Esophagus muscularis mucosa (tissue), 4 donors: ENCODE results near the gene FAM107B. TPM values are rescaled to one million over a fixed set of nuclear protein-coding genes. Genes with fewer than 3 reads are reported as not detected.

Experiments used
- DNase-seq: peaks from one replicate; pipeline ENCODE4 v3.0.0-alpha.2; 2017; ENCODE audit errors: extremely low spot score
- H3K27ac ChIP-seq, 4 donors: fragments of 200-600 bp; sonication (generic); replicated peaks in 1 of 4; 1 replicate in 3 of 4; 2 replicates in 1 of 4; pipeline ENCODE4 v1.5.1; 2016 to 2019; ENCODE audit warnings: mild to moderate bottlenecking in 1 of 4
- H3K27me3 ChIP-seq, 4 donors: fragments of 200-600 bp; sonication (generic); one replicate each; pipeline versions ENCODE4 v1.5.1 to v1.6.0; 2016 to 2019
- H3K36me3 ChIP-seq, 4 donors: fragments of 200-600 bp; sonication (generic); one replicate each; pipeline ENCODE4 v1.5.1; 2016 to 2019
- H3K4me1 ChIP-seq, 4 donors: fragments of 200-600 bp; sonication (generic); one replicate each; pipeline ENCODE4 v1.5.1; 2016 to 2019
- H3K4me3 ChIP-seq, 4 donors: fragments of 200-600 bp; sonication (generic); 1 replicate in 2 of 4; 2 replicates in 2 of 4; pipeline ENCODE4 v1.5.1; 2016 to 2019; ENCODE audit warnings: mild to moderate bottlenecking in 4 of 4, moderate library complexity in 1 of 4
- H3K9me3 ChIP-seq, 4 donors: fragments of 200-600 bp; sonication (generic); 1 replicate in 3 of 4; 2 replicates in 1 of 4; pipeline ENCODE4 v1.5.1; 2016 to 2019
- CTCF ChIP-seq, 3 experiments: fragments of 200-600 bp in 2 of 3; fragments of 450-650 bp in 1 of 3; sonication (generic) in 2 of 3; IDR thresholded peaks; one replicate each; pipeline ENCODE4 v1.5.1; 2017 to 2019; ENCODE audit warnings: antibody characterized with exemption in 3 of 3, mild to moderate bottlenecking in 2 of 3, moderate library complexity in 1 of 3
- EP300 ChIP-seq: sonication (generic); formaldehyde crosslinking; IDR thresholded peaks from one replicate; pipeline ENCODE4 v1.6.1; 2017; ENCODE audit warnings: antibody characterized with exemption
- POLR2A ChIP-seq: fragments of 450-650 bp; IDR thresholded peaks from one replicate; pipeline ENCODE4 v1.6.1; 2017; ENCODE audit warnings: antibody characterized with exemption, moderate library complexity, mild to moderate bottlenecking, low read depth
- POLR2AphosphoS5 ChIP-seq, 2 donors: sonication (generic); formaldehyde crosslinking; IDR thresholded peaks; one replicate each; pipeline ENCODE4 v1.6.1; 2017; ENCODE audit warnings: antibody characterized with exemption in 2 of 2
- WGBS: methylation state at CpG from one replicate; pipeline ENCODE4 v1.1.5; 2018; 5-methylcytosine and 5-hydroxymethylcytosine counted together
- intact Hi-C: fragments of 100-400 bp; cut with DNase I; formaldehyde crosslinking; loops from one replicate; pipeline ENCODE4 v1.15.1; 2023
- total RNA-seq, 4 donors: library from RNA; depleted of rRNA; stranded (reverse); fragments of >200 nt; gene quantifications; one replicate each; pipeline versions ENCODE4 v1.1.0 to v1.2.1, GENCODE V29; 2016

FAM107B gene
- total RNA-seq, 4 donors from 2014 or later, result 7.5 to 14.1 (median 9.4) TPM

GRCh38 chr10:14604181-14605142 lies 170.2 kb downstream of the FAM107B start:
- Histone ChIP-seq H3K4me3 (peak overlapping the region; percentile 63 to 90 (median 64)), H3K9me3 (no peaks in the 10 kb centered on the region), H3K27me3 (no peaks in the 10 kb centered on the region), H3K4me1 (peaks cover 10 to 31% (median 19%) of the 10 kb centered on the region in 4 donors), H3K36me3 (peaks cover 0 to 5% (median 2%) of the 10 kb centered on the region in 4 donors), H3K27ac (peak overlapping the region; percentile 69 to 79 (median 74))
- no peak for TF ChIP-seq CTCF (IDR thresholded peaks at IDR 0.05)
- TF ChIP-seq POLR2A, result no peak
- no peak for TF ChIP-seq EP300
- peak; percentile 78 to 79 for TF ChIP-seq POLR2AphosphoS5 (IDR thresholded peaks at IDR 0.05)
- WGBS, result 2% methylated on average over 26 of the region's 94 CpGs
- intact Hi-C loops, result loop anchor here (5.0 to 10.0 kb wide), 2 partner anchors 60 to 233 kb away; partner anchors contain the start of genes CDNF, HSPA14 and MSANTD7
- peak; percentile 95 for DNase-seq

GRCh38 chr10:14603534-14604102 lies 171.1 kb downstream of the FAM107B start:
- no peaks in the 10 kb centered on the region for H3K9me3 ChIP-seq
- peak overlapping the region; percentile 60 to 76 (median 70) for H3K27ac ChIP-seq
- peaks cover 10 to 39% (median 19%) of the 10 kb centered on the region in 4 donors for H3K4me1 ChIP-seq
- peak overlapping the region; percentile 63 to 90 (median 64) for H3K4me3 ChIP-seq
- WGBS, result 0% methylated on average over 9 of the region's 58 CpGs
- intact Hi-C loops, result loop anchor here (5.0 to 10.0 kb wide), 2 partner anchors 61 to 234 kb away; partner anchors contain the start of genes CDNF, HSPA14 and MSANTD7
- peaks cover 0 to 9% (median 2%) of the 10 kb centered on the region in 4 donors for H3K36me3 ChIP-seq
- TF ChIP-seq EP300 (no peak), CTCF (IDR thresholded peaks at IDR 0.05) (no peak), POLR2A (no peak), POLR2AphosphoS5 (IDR thresholded peaks at IDR 0.05) (no peak)
- no peak for DNase-seq
- H3K27me3 ChIP-seq, result no peaks in the 10 kb centered on the region

GRCh38 chr10:14602807-14603533 lies 171.7 kb downstream of the FAM107B start:
- H3K27ac ChIP-seq, result peak overlapping the region in 3 of 4 donors; percentile 60 to 76 (median 72)
- intact Hi-C loops, result loop anchor here (5.0 to 10.0 kb wide), 2 partner anchors 62 to 234 kb away; partner anchors contain the start of genes CDNF, HSPA14 and MSANTD7
- TF ChIP-seq POLR2A (no peak), EP300 (no peak), POLR2AphosphoS5 (IDR thresholded peaks at IDR 0.05) (no peak), CTCF (IDR thresholded peaks at IDR 0.05) (no peak)

More at GRCh38 chr10:14602807-14603533, 171.7 kb downstream of the FAM107B start:
- Histone ChIP-seq H3K27me3 (no peaks in the 10 kb centered on the region), H3K4me3 (peak overlapping the region; percentile 63 to 90 (median 64)), H3K9me3 (no peaks in the 10 kb centered on the region), H3K36me3 (peaks cover 0 to 10% (median 2%) of the 10 kb centered on the region in 4 donors), H3K4me1 (peaks cover 10 to 40% (median 19%) of the 10 kb centered on the region in 4 donors)
- no peak for DNase-seq
- 48% methylated on average over 9 of the region's 9 CpGs for WGBS
